ENCODE results near the gene HACL1. TPM values are rescaled to one million over a fixed set of nuclear protein-coding genes. Genes with fewer than 3 reads are reported as not detected.

The HACL1 gene
- total and polyA plus RNA-seq, 2 donors (not counting 3 experiments of a cell fraction or from before 2014, with no cell fraction given), result 16.5 to 27.4 TPM

DNA sequence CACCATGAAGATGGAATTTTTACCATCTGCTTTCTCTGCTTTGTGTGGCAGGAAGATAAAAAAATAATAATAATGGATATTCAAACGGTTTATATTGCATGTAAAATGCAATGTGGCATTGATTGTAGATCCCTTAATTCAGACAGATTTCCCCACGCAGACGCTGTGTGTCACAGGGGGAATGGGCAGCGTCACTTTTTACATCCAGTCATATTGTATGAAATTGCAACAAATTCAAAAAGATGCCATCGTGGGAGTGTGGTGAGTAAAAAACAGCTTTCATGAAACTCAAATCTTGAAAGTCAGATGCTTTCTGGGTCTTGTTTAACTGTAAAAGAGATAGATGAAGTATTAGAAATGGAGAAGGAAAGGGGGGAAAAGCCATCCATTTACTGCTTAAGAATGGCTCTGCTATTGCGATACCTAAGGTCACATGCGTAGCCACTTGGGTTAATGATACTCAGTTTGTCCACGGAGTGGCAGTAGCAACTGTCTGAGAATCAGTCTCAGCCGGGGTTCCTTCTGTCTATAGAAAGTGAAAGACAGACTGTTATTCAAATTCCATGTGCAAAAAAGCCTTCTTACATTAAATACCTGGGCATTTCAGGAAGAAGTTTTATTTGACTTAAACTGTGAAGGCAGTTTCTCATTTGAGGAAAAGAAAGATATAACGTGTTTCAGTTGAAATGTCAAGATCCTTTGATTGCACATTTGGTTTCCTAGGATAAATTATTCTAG lies 28.7 kb upstream of the HACL1 start:
- peak overlapping the region; percentile 85 for H3K4me2 ChIP-seq (ENCODE audit: insufficient read depth, low read length)
- no peaks in the 10 kb centered on the region for H3K9me3 ChIP-seq (replicated peaks; ENCODE audit: control insufficient read depth, insufficient read depth, low read length)
- FAIRE-seq (peak; percentile 76), DNase-seq (ENCODE audit: low read depth, low spot score) (peak; percentile 91)
- H3K4me3 ChIP-seq (replicated peaks in 1 of 3; ENCODE audit: insufficient read depth in 1 of 3, low read depth in 1 of 3, low read length in 3 of 3), result peak overlapping the region in 1 of 3 experiments; percentile 50
- peak overlapping the region; percentile 30 for H2AFZ ChIP-seq (ENCODE audit: low read depth, low read length)
- TF ChIP-seq POLR2AphosphoS5 (IDR thresholded peaks at IDR 0.05; ENCODE audit: insufficient read depth, low read depth, low read length) (no peak), GATA2 (IDR thresholded peaks at IDR 0.05; ENCODE audit: insufficient read depth, insufficient read length, low read depth, low read length) (no peak), POLR2A (IDR thresholded peaks at IDR 0.05; ENCODE audit: low read depth, low read length) (no peak), EZH2 (IDR thresholded peaks at IDR 0.05; ENCODE audit: borderline replicate concordance, low read depth, low read length, severe bottlenecking) (no peak)
- TF ChIP-seq, protein P1, sequence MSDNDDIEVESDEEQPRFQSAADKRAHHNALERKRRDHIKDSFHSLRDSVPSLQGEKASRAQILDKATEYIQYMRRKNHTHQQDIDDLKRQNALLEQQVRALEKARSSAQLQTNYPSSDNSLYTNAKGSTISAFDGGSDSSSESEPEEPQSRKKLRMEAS (IDR thresholded peaks at IDR 0.05; ENCODE audit: insufficient read depth, insufficient read length), result peak; percentile 55
- TF ChIP-seq, protein P2, sequence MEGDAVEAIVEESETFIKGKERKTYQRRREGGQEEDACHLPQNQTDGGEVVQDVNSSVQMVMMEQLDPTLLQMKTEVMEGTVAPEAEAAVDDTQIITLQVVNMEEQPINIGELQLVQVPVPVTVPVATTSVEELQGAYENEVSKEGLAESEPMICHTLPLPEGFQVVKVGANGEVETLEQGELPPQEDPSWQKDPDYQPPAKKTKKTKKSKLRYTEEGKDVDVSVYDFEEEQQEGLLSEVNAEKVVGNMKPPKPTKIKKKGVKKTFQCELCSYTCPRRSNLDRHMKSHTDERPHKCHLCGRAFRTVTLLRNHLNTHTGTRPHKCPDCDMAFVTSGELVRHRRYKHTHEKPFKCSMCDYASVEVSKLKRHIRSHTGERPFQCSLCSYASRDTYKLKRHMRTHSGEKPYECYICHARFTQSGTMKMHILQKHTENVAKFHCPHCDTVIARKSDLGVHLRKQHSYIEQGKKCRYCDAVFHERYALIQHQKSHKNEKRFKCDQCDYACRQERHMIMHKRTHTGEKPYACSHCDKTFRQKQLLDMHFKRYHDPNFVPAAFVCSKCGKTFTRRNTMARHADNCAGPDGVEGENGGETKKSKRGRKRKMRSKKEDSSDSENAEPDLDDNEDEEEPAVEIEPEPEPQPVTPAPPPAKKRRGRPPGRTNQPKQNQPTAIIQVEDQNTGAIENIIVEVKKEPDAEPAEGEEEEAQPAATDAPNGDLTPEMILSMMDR (IDR thresholded peaks at IDR 0.05; ENCODE audit: extremely low read depth in 1 of 2, insufficient read depth in 1 of 2, low read depth in 1 of 2, low read length in 2 of 2), result peak; percentile 61 to 76
- peak overlapping the region; percentile 96 for H3K9ac ChIP-seq (replicated peaks; ENCODE audit: extremely low read depth, insufficient read depth, low read length)
- H3K27me3 ChIP-seq (ENCODE audit: control insufficient read depth in 2 of 2, insufficient read depth in 2 of 2, low read length in 2 of 2), result no peaks in the 10 kb centered on the region
- ChIA-PET POLR2A (interaction anchor here (0.8 to 1.7 kb wide), 3 partner anchors 17 to 167 kb away, joined by 5 to 16 read pairs (median 6); partner anchors contain the start of genes BTD and HACL1), CTCF (interaction anchor here (0.7 to 4.0 kb wide), 33 partner anchors 10 to 428 kb away, joined by 3 to 59 read pairs (median 4); partner anchors contain the start of genes ANKRD28, BTD and HACL1)
- H3K4me1 ChIP-seq (ENCODE audit: control insufficient read depth, extremely low read depth, insufficient read depth, low read length), result peaks cover 52% of the 10 kb centered on the region
- no peaks in the 10 kb centered on the region for H3K79me2 ChIP-seq (ENCODE audit: control insufficient read depth, insufficient read depth, low read length)
- H3K9me1 ChIP-seq (replicated peaks; ENCODE audit: control insufficient read depth, extremely low read depth, insufficient read depth, low read length), result no peaks in the 10 kb centered on the region
- peak overlapping the region; percentile 100 for H3K27ac ChIP-seq (ENCODE audit: insufficient read depth, low read depth, low read length)
- no peaks in the 10 kb centered on the region for H4K20me1 ChIP-seq (replicated peaks; ENCODE audit: control insufficient read depth, extremely low read depth, insufficient read depth, low read length)
- dilution Hi-C loops (cut with MboI; ENCODE audit: extremely low pct_ligation_motif_present, low sequenced_read_pairs), result loop anchor here (25.0 kb wide), 1 partner anchor 432 kb away; no protein-coding TSS in a partner anchor
- BruUV-seq (replicated peaks), result no TSS peak
- intact Hi-C loops (cut with micrococcal nuclease), result loop anchor here (1.0 to 10.0 kb wide), 9 partner anchors 29 to 617 kb away; partner anchors contain the start of genes ANKRD28, BTD and HACL1
- no peaks in the 10 kb centered on the region for H3K36me3 ChIP-seq (ENCODE audit: control insufficient read depth in 2 of 2, extremely low read depth in 1 of 2, insufficient read depth in 2 of 2, low read length in 2 of 2)
